Karpas-422 (cell line): ENCODE results near the gene KIF3A. TPM values are rescaled to one million over a fixed set of nuclear protein-coding genes. Genes with fewer than 3 reads are reported as not detected.
"Not testable (repeated sequence)": the region's sequence is repeated elsewhere in the genome, so short reads cannot be mapped to it uniquely, and the experiment has no call there.

Experiments used
- DNase-seq: peaks from one replicate; pipeline ENCODE4 v3.0.0-alpha.2; 2015
- H2AFZ ChIP-seq: fragments of 200-600 bp; sonication (generic); 2 replicates; pipeline ENCODE4 v1.6.1; 2014; ENCODE audit warnings: antibody characterized with exemption, low read length, mixed read lengths
- H3K27ac ChIP-seq: fragments of 200-600 bp; sonication (generic); 2 replicates; pipeline ENCODE4 v1.5.1; 2014; ENCODE audit warnings: mild to moderate bottlenecking, low read length, moderate library complexity
- H3K27me3 ChIP-seq: fragments of 200-600 bp; sonication (generic); 2 replicates; pipeline ENCODE4 v1.6.1; 2014; ENCODE audit warnings: low read length, mixed read lengths
- H3K36me3 ChIP-seq: fragments of 200-600 bp; sonication (generic); 2 replicates; pipeline ENCODE4 v1.6.1; 2014; ENCODE audit warnings: low read length, mixed read lengths; ENCODE audit not compliant: insufficient read depth
- H3K4me1 ChIP-seq: fragments of 200-600 bp; sonication (generic); 2 replicates; pipeline ENCODE4 v1.6.1; 2014; ENCODE audit warnings: mild to moderate bottlenecking, low read length, mixed read lengths
- H3K4me2 ChIP-seq: fragments of 200-600 bp; sonication (generic); 2 replicates; pipeline ENCODE4 v1.6.1; 2014; ENCODE audit warnings: low read length, low read depth, mild to moderate bottlenecking; ENCODE audit not compliant: poor library complexity, severe bottlenecking
- H3K4me3 ChIP-seq: fragments of 200-600 bp; sonication (generic); 2 replicates; pipeline ENCODE4 v1.5.1; 2014; ENCODE audit warnings: mild to moderate bottlenecking, antibody characterized with exemption, low read length, mixed read lengths
- H3K79me2 ChIP-seq: fragments of 200-600 bp; sonication (generic); 2 replicates; pipeline ENCODE4 v1.6.1; 2014; ENCODE audit warnings: mild to moderate bottlenecking, low read length, mixed read lengths
- H3K9ac ChIP-seq: fragments of 200-600 bp; sonication (generic); 2 replicates; pipeline ENCODE4 v1.6.0; 2014; ENCODE audit warnings: low read length
- H3K9me2 ChIP-seq: fragments of 200-600 bp; sonication (generic), shearing (Covaris generic); replicated peaks from 2 replicates; pipeline ENCODE4 v1.6.0; 2014; ENCODE audit warnings: mild to moderate bottlenecking, low read length, moderate library complexity; ENCODE audit not compliant: insufficient read depth
- H3K9me3 ChIP-seq: fragments of 300-700, 200-600 bp; sonication (generic); 2 replicates; pipeline ENCODE4 v1.6.1; 2014; ENCODE audit warnings: low read length, mixed read lengths
- H4K20me1 ChIP-seq: fragments of 200-600 bp; sonication (generic); 2 replicates; pipeline ENCODE4 v1.6.1; 2014; ENCODE audit warnings: mild to moderate bottlenecking, antibody characterized with exemption, low read length, low read depth; ENCODE audit not compliant: insufficient read depth
- total RNA-seq: library from RNA; depleted of rRNA; stranded (reverse); fragments of >200 nt; shearing (Covaris generic); gene quantifications from 2 replicates; pipeline ENCODE4 v1.2.3, GENCODE V29; 2014; ENCODE audit warnings: low replicate concordance

Gene KIF3A
- total RNA-seq, 1 experiment from 2014 or later = 23.1 TPM

- Histone ChIP-seq H3K36me3 (peaks cover 33% of the 10 kb centered on the region), H2AFZ (no peak overlapping the region), H3K4me2 (no peak overlapping the region), H3K79me2 (no peaks in the 10 kb centered on the region), H3K27me3 (no peaks in the 10 kb centered on the region), H3K4me1 (no peaks in the 10 kb centered on the region), H3K9ac (no peak overlapping the region), H3K27ac (no peak overlapping the region), H3K9me2 (no peaks in the 10 kb centered on the region), H3K4me3 (no peak overlapping the region), H4K20me1 (no peaks in the 10 kb centered on the region), H3K9me3 (no peaks in the 10 kb centered on the region)
- no peak for DNase-seq
These were observed 41.4 kb downstream of the KIF3A start for GRCh38 chr5:132695956-132696355.

GRCh38 chr5:132692632-132692967 lies 44.7 kb downstream of the KIF3A start:
- no peaks in the 10 kb centered on the region for H3K27me3 ChIP-seq
- H3K9me3 ChIP-seq = no peaks in the 10 kb centered on the region
- H3K9ac ChIP-seq = no peak overlapping the region
- no peak overlapping the region for H3K27ac ChIP-seq
- H4K20me1 ChIP-seq = no peaks in the 10 kb centered on the region
- H3K9me2 ChIP-seq = no peaks in the 10 kb centered on the region
- no peak for DNase-seq
- peaks cover 25% of the 10 kb centered on the region for H3K4me1 ChIP-seq
- H3K4me3 ChIP-seq = no peak overlapping the region
- H3K4me2 ChIP-seq = no peak overlapping the region
- H3K36me3 ChIP-seq = peaks cover 10% of the 10 kb centered on the region
- no peak overlapping the region for H2AFZ ChIP-seq
- no peaks in the 10 kb centered on the region for H3K79me2 ChIP-seq

GRCh38 chr5:132691755-132692631 lies 45.4 kb downstream of the KIF3A start:
- H3K9ac ChIP-seq, DNase-seq, H3K27ac ChIP-seq, H4K20me1 ChIP-seq, H3K79me2 ChIP-seq, H2AFZ ChIP-seq, H3K27me3 ChIP-seq, H3K9me2 ChIP-seq, H3K4me2 ChIP-seq, H3K4me3 ChIP-seq, H3K36me3 ChIP-seq, H3K9me3 ChIP-seq: not testable (repeated sequence)
- peaks cover 25% of the 10 kb centered on the region for H3K4me1 ChIP-seq

- Histone ChIP-seq H3K9me2 (no peaks in the 10 kb centered on the region), H3K4me1 (peaks cover 25% of the 10 kb centered on the region), H3K9me3 (no peaks in the 10 kb centered on the region), H3K36me3 (peaks cover 4% of the 10 kb centered on the region; the same call in 1 of the 2 replicates), H3K9ac (no peak overlapping the region), H3K27me3 (no peaks in the 10 kb centered on the region), H3K27ac (no peak overlapping the region), H3K4me3 (no peak overlapping the region), H3K79me2 (no peaks in the 10 kb centered on the region), H3K4me2 (peak overlapping the region; percentile 46), H2AFZ (no peak overlapping the region), H4K20me1 (no peaks in the 10 kb centered on the region)
- DNase-seq = no peak
These were observed 47.2 kb downstream of the KIF3A start for GRCh38 chr5:132690156-132690555.

GRCh38 chr5:132689513-132689912 lies 47.8 kb downstream of the KIF3A start:
- H2AFZ ChIP-seq = no peak overlapping the region
- no peaks in the 10 kb centered on the region for H3K27me3 ChIP-seq
- no peaks in the 10 kb centered on the region for H3K79me2 ChIP-seq
- peak overlapping the region; percentile 46 for H3K4me2 ChIP-seq
- no peaks in the 10 kb centered on the region for H3K9me2 ChIP-seq
- H3K9me3 ChIP-seq = no peaks in the 10 kb centered on the region
- DNase-seq = no peak
- peaks cover 25% of the 10 kb centered on the region for H3K4me1 ChIP-seq
- H3K36me3 ChIP-seq = peaks cover 4% of the 10 kb centered on the region; the same call in 1 of the 2 replicates
- no peak overlapping the region for H3K4me3 ChIP-seq
- no peaks in the 10 kb centered on the region for H4K20me1 ChIP-seq
- H3K9ac ChIP-seq = no peak overlapping the region
- 0 out of 2 replicates have a peak overlapping the region, but pooled peaks have one; percentile 7 for H3K27ac ChIP-seq

- no peak overlapping the region for H3K9ac ChIP-seq
- peaks cover 4% of the 10 kb centered on the region; the same call in 1 of the 2 replicates for H3K36me3 ChIP-seq
- H3K4me1 ChIP-seq = peaks cover 25% of the 10 kb centered on the region
- no peak overlapping the region for H3K4me3 ChIP-seq
- no peaks in the 10 kb centered on the region for H3K27me3 ChIP-seq
- H3K9me2 ChIP-seq = no peaks in the 10 kb centered on the region
- H3K79me2 ChIP-seq = no peaks in the 10 kb centered on the region
- 0 out of 2 replicates have a peak overlapping the region, but pooled peaks have one; percentile 7 for H3K27ac ChIP-seq
- no peak overlapping the region for H2AFZ ChIP-seq
- no peaks in the 10 kb centered on the region for H4K20me1 ChIP-seq
- DNase-seq = peak; percentile 63
- H3K9me3 ChIP-seq = no peaks in the 10 kb centered on the region
- peak overlapping the region; percentile 46 for H3K4me2 ChIP-seq
These were observed 48.6 kb downstream of the KIF3A start for GRCh38 chr5:132688536-132689339.

- Histone ChIP-seq H4K20me1 (no peaks in the 10 kb centered on the region), H3K4me2 (no peak overlapping the region), H3K36me3 (peaks cover 4% of the 10 kb centered on the region; the same call in 1 of the 2 replicates), H3K4me3 (no peak overlapping the region), H3K9ac (no peak overlapping the region), H2AFZ (no peak overlapping the region), H3K4me1 (peaks cover 25% of the 10 kb centered on the region), H3K9me2 (no peaks in the 10 kb centered on the region), H3K79me2 (no peaks in the 10 kb centered on the region), H3K27ac (no peak overlapping the region), H3K9me3 (no peaks in the 10 kb centered on the region), H3K27me3 (no peaks in the 10 kb centered on the region)
- no peak for DNase-seq
These were observed 49.4 kb downstream of the KIF3A start for GRCh38 chr5:132687995-132688394.

GRCh38 chr5:132686193-132686592 lies 51.2 kb downstream of the KIF3A start:
- H3K79me2 ChIP-seq = no peaks in the 10 kb centered on the region
- H3K4me2 ChIP-seq = no peak overlapping the region
- no peak for DNase-seq
- no peak overlapping the region for H2AFZ ChIP-seq
- peaks cover 39% of the 10 kb centered on the region for H3K4me1 ChIP-seq
- no peaks in the 10 kb centered on the region for H3K9me3 ChIP-seq
- H3K4me3 ChIP-seq = no peak overlapping the region
- H3K27me3 ChIP-seq = no peaks in the 10 kb centered on the region
- H3K9ac ChIP-seq = no peak overlapping the region
- H4K20me1 ChIP-seq = no peaks in the 10 kb centered on the region
- H3K9me2 ChIP-seq = no peaks in the 10 kb centered on the region
- H3K27ac ChIP-seq = no peak overlapping the region
- no peaks in the 10 kb centered on the region; the same call in 1 of the 2 replicates for H3K36me3 ChIP-seq
